Kidney (tissue), 14 donors: ENCODE results near the gene P3H2. TPM values are rescaled to one million over a fixed set of nuclear protein-coding genes. Genes with fewer than 3 reads are reported as not detected.

Experiments used
- DNase-seq, 5 donors: peaks; one replicate each; pipeline ENCODE4 v3.0.0-alpha.2; 2013 to 2020
- FAIRE-seq: peaks from 2 replicates; lab custom pipeline; 2012; peaks lifted over from hg19 to GRCh38; lab: Jason Lieb, UNC
- H3K27ac ChIP-seq, 2 donors: one replicate each; pipeline ENCODE4 v1.7.0; 2013; ENCODE audit warnings: low read depth in 2 of 2, low read length in 2 of 2, inconsistent platforms in 1 of 2
- H3K27me3 ChIP-seq: one replicate; pipeline ENCODE4 v1.7.1; 2013; ENCODE audit warnings: low read length, inconsistent platforms; ENCODE audit not compliant: control insufficient read depth, insufficient read depth
- H3K36me3 ChIP-seq, 3 donors: one replicate each; pipeline versions ENCODE4 v1.7.0 to v1.7.1; 2013; ENCODE audit warnings: low read length in 3 of 3, control low read depth in 1 of 3, inconsistent platforms in 1 of 3; ENCODE audit not compliant: insufficient read depth in 3 of 3, control insufficient read depth in 2 of 3
- H3K4me1 ChIP-seq, 3 donors: one replicate each; pipeline versions ENCODE4 v1.7.0 to v1.7.1; 2013; ENCODE audit warnings: low read length in 3 of 3, inconsistent platforms in 1 of 3, low read depth in 1 of 3; ENCODE audit not compliant: control insufficient read depth in 2 of 3, insufficient read depth in 2 of 3
- H3K4me3 ChIP-seq, 3 donors: one replicate each; pipeline versions ENCODE4 v1.7.0 to v1.8.1; 2013; ENCODE audit warnings: low read length in 3 of 3, control low read depth in 1 of 3, inconsistent platforms in 1 of 3
- H3K9ac ChIP-seq, 3 donors: one replicate each; pipeline versions ENCODE4 v1.7.0 to v1.7.1; 2013; ENCODE audit warnings: low read length in 3 of 3, control low read depth in 1 of 3, inconsistent platforms in 1 of 3
- H3K9me3 ChIP-seq, 3 donors: one replicate each; pipeline versions ENCODE4 v1.7.0 to v1.7.1; 2013; ENCODE audit warnings: low read length in 3 of 3, control low read depth in 1 of 3, inconsistent platforms in 1 of 3; ENCODE audit not compliant: control insufficient read depth in 2 of 3, insufficient read depth in 1 of 3
- intact Hi-C: fragments of 100-400 bp; cut with DNase I; formaldehyde crosslinking; loops from one replicate; pipeline ENCODE4 v1.11.1; 2022
- polyA plus RNA-seq: library from polyadenylated mRNA; stranded (reverse); fragments of 350-450 nt; fragmentation: Illumina TruSeq; extraction: RNeasy Lipid Tissue Mini Kit (QIAGEN cat#74804); gene quantifications from one replicate; pipeline ENCODE4 v1.2.3, GENCODE V29; 2014; ENCODE audit warnings: low read depth, low replicate concordance; ENCODE audit not compliant: insufficient read depth
- total RNA-seq: library from RNA; stranded (reverse); fragmentation: NEBNext Ultra II Directional; extraction: Animal tissue kit (Norgen Biotek cat#: 25700); gene quantifications from one replicate; pipeline ENCODE4 v1.2.1, GENCODE V29; 2021
- TF ChIP-seq, protein P1 (sequence below): IDR thresholded peaks from 3 replicates; pipeline ENCODE4 v1.5.1; 2012; ENCODE audit warnings: mild to moderate bottlenecking, moderate library complexity, borderline replicate concordance; ENCODE audit not compliant: insufficient read depth; ENCODE audit errors: extremely low read depth
- donor health status: control.
- donor health status: control.
- donor health status: control.
- donor health status: control.
- donor health status: control.
- donor health status: DM: yes; HTN: yes; CAD: no.
- donor health status: Normal renal cell carcinoma (clear cell type).

P3H2 gene
- total and polyA plus RNA-seq, 2 donors from 2014 or later = 57.2 to 103 TPM

DNA sequence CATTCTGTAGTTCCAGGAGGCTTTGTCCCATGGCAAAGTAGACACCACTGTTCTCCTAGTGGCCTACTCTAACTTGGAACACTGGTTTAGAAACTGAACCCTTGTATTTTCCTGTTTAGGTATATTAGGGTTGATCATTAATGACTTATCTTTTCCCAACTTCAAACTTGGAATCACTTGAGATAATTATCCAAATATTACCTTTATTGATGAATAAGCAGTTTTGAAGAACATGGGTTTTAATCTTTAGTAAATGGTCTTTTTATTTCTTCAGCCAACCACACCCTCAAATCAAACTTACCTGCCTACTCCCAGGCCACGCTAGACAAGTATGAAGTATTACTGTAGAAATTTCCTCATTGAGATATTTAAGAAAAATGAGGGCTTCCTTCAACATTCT lies 6.5 kb upstream of the P3H2 start:
- H3K36me3 ChIP-seq = no peaks in the 10 kb centered on the region
- intact Hi-C loops = no loop called here
- no peak for FAIRE-seq
- DNase-seq = no peak
- H3K4me1 ChIP-seq = peaks cover 2 to 22% (median 6%) of the 10 kb centered on the region in 3 donors
- no peaks in the 10 kb centered on the region for H3K27me3 ChIP-seq
- H3K4me3 ChIP-seq = no peak overlapping the region
- no peak overlapping the region for H3K27ac ChIP-seq
- no peak overlapping the region for H3K9ac ChIP-seq
- no peaks in the 10 kb centered on the region for H3K9me3 ChIP-seq
- TF ChIP-seq, protein P1, sequence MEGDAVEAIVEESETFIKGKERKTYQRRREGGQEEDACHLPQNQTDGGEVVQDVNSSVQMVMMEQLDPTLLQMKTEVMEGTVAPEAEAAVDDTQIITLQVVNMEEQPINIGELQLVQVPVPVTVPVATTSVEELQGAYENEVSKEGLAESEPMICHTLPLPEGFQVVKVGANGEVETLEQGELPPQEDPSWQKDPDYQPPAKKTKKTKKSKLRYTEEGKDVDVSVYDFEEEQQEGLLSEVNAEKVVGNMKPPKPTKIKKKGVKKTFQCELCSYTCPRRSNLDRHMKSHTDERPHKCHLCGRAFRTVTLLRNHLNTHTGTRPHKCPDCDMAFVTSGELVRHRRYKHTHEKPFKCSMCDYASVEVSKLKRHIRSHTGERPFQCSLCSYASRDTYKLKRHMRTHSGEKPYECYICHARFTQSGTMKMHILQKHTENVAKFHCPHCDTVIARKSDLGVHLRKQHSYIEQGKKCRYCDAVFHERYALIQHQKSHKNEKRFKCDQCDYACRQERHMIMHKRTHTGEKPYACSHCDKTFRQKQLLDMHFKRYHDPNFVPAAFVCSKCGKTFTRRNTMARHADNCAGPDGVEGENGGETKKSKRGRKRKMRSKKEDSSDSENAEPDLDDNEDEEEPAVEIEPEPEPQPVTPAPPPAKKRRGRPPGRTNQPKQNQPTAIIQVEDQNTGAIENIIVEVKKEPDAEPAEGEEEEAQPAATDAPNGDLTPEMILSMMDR = no peak

DNA sequence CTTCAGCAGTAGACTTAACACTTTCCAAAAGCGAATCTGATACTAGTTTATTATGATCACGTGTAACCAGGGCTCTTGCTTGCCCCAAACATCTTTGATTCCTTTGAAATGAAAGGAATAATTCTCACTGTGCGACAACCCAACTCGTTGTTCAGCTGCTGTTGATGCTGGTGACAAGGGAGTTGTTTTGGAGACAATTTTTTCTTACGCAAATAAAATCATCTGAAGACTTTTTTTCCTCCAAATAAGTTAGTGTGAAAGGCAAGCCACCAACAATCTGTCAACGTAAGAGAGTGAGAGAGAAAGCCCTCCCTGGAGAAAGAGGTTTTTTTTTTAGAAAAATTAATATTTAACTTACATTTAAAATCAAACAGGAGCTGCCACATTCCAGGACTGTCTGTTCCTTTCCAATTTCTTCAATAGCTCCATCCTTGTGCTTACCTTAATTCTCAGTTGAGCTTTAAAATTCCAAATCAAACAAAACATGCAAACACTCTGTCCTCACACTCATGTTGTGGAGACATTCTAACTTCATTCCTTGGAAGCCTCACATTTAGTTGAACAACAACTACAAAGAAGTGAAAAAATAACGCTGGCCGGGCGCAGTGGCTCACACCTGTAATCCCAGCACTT lies 4.9 kb upstream of the P3H2 start:
- intact Hi-C loops = no loop called here
- no peaks in the 10 kb centered on the region for H3K9me3 ChIP-seq
- peak overlapping the region; percentile 63 to 77 for H3K27ac ChIP-seq
- DNase-seq = no peak
- peak; percentile 53 for FAIRE-seq
- no peaks in the 10 kb centered on the region for H3K36me3 ChIP-seq
- H3K9ac ChIP-seq = peak overlapping the region in 1 of 3 donors; percentile 48
- H3K4me1 ChIP-seq = peaks cover 2 to 22% (median 12%) of the 10 kb centered on the region in 3 donors
- H3K27me3 ChIP-seq = no peaks in the 10 kb centered on the region
- peak overlapping the region in 2 of 3 donors; percentile 5 to 26 for H3K4me3 ChIP-seq
- TF ChIP-seq, protein P1 = no peak

DNA sequence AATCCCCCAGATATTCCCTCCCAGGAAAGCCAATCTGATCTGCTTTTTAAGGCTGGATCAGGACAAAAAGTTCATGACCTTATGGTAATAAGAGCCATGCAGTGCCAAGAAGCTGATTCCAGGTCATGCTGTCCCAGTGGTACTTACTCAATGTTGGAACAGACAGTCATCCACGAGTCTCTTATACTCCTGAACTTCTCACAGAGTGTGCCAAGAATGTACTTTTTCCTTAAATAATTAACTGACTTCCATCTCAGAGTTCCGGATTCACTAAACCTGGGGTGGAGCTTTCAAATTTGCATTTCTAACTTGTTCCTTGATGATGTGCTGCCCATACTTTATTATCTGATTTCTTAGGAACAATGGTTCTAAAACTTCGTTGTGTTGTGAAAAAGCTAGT lies 3.4 kb upstream of the P3H2 start:
- Histone ChIP-seq H3K9me3 (no peaks in the 10 kb centered on the region), H3K9ac (no peak overlapping the region), H3K36me3 (no peaks in the 10 kb centered on the region), H3K4me1 (peaks cover 2 to 22% (median 14%) of the 10 kb centered on the region in 3 donors), H3K27me3 (no peaks in the 10 kb centered on the region), H3K27ac (peak overlapping the region in 1 of 2 donors; percentile 77), H3K4me3 (peak overlapping the region in 1 of 3 donors; percentile 26)
- DNase-seq (no peak), FAIRE-seq (peak; percentile 27)
- intact Hi-C loops = no loop called here
- TF ChIP-seq, protein P1 = no peak
